HepG2 (cell line): ENCODE results near the gene LDB2. TPM values are rescaled to one million over a fixed set of nuclear protein-coding genes. Genes with fewer than 3 reads are reported as not detected.

ENCODE experiments used
- ATAC-seq: fragments of 200-7000 bp; cut with Tn5 transposase; 3 replicates; pipeline ENCODE4 v1.9.1; 2020; ENCODE audit warnings: mild to moderate bottlenecking, moderate library complexity
- BruUV-seq: library from RNA; stranded (reverse); fragments of 400-500 nt; replicated peaks from 2 replicates; lab custom pipeline; 2021; lab: Mats Ljungman, UMichigan
- CTCF ChIA-PET: fragments of 300-600 bp; formaldehyde crosslinking; extraction: SDS; loops from one replicate; lab custom pipeline; 2021; ENCODE audit warnings: low total read pairs, inconsistent platforms, low intra/inter-chr PET ratio; lab: Yijun Ruan, JAX
- POLR2A ChIA-PET: fragments of 350-600 bp; sonication (Branson Sonifier 250); formaldehyde crosslinking; loops from one replicate; lab custom pipeline; 2020; ENCODE audit warnings: antibody characterized with exemption, inconsistent platforms; lab: Yijun Ruan, JAX
- DNase-seq: peaks from one replicate; pipeline ENCODE4 v3.0.0-alpha.2; 2015; ENCODE audit warnings: low spot score
- FAIRE-seq: peaks from 3 replicates; lab custom pipeline; 2011; peaks lifted over from hg19 to GRCh38; lab: Jason Lieb, UNC
- H2AFZ ChIP-seq: one replicate; pipeline ENCODE4 v1.6.1; 2011; ENCODE audit warnings: low read length, inconsistent platforms
- H3K27ac ChIP-seq: fragments of 300-600 bp; 3 replicates; pipeline ENCODE4 v1.8.0; 2011; ENCODE audit warnings: mixed run types, mild to moderate bottlenecking, mixed read lengths, low read length, inconsistent platforms; ENCODE audit not compliant: insufficient read depth; ENCODE audit errors: extremely low read length
- H3K27me3 ChIP-seq, 2 experiments: fragments of 200-600 bp in 1 of 2; 2 replicates in 1 of 2; 3 replicates in 1 of 2; pipeline versions ENCODE4 v1.6.0 to v1.8.0; 2011; ENCODE audit warnings: low read length in 2 of 2, mild to moderate bottlenecking in 2 of 2, moderate library complexity in 2 of 2, inconsistent platforms in 1 of 2; ENCODE audit not compliant: insufficient read depth in 2 of 2, control insufficient read depth in 1 of 2
- H3K36me3 ChIP-seq, 2 experiments: fragments of 200-600 bp in 1 of 2; replicated peaks in 1 of 2; 2 replicates in 1 of 2; 3 replicates in 1 of 2; pipeline versions ENCODE4 v1.5.1 to v1.8.0; 2011; ENCODE audit warnings: low read length in 2 of 2, inconsistent platforms in 1 of 2; ENCODE audit not compliant: insufficient read depth in 2 of 2, control insufficient read depth in 1 of 2
- H3K4me1 ChIP-seq: 2 replicates; pipeline ENCODE4 v1.5.1; 2012; ENCODE audit warnings: low read length, inconsistent platforms; ENCODE audit not compliant: insufficient read depth
- H3K4me2 ChIP-seq: 2 replicates; pipeline ENCODE4 v1.6.0; 2011; ENCODE audit warnings: low read depth, low read length, inconsistent platforms
- H3K4me3 ChIP-seq, 3 experiments: fragments of 200-600 bp in 1 of 3; sonication (generic), shearing (Covaris generic) in 1 of 3; replicated peaks in 1 of 3; 2 replicates each; pipeline ENCODE4 v1.5.1; 2011 to 2016; ENCODE audit warnings: low read length in 3 of 3, inconsistent platforms in 2 of 3, low read depth in 2 of 3, mild to moderate bottlenecking in 2 of 3, control low read depth in 1 of 3, mixed read lengths in 1 of 3; ENCODE audit not compliant: insufficient read depth in 1 of 3
- H3K79me2 ChIP-seq: one replicate; pipeline ENCODE4 v1.6.1; 2011; ENCODE audit warnings: low read length, inconsistent platforms; ENCODE audit not compliant: insufficient read depth
- H3K9ac ChIP-seq: 2 replicates; pipeline ENCODE4 v1.6.0; 2011; ENCODE audit warnings: mild to moderate bottlenecking, low read depth, low read length, inconsistent platforms; ENCODE audit not compliant: insufficient read depth
- H3K9me3 ChIP-seq: 2 replicates; pipeline ENCODE4 v1.5.1; 2012; ENCODE audit warnings: mild to moderate bottlenecking, low read length
- H4K20me1 ChIP-seq: 2 replicates; pipeline ENCODE4 v1.6.0; 2011; ENCODE audit warnings: inconsistent platforms, mild to moderate bottlenecking, low read length, moderate library complexity; ENCODE audit not compliant: insufficient read depth
- FOXC1 ChIP-seq: sonication (generic); formaldehyde crosslinking; IDR thresholded peaks from 2 replicates; pipeline ENCODE4 v1.8.0; 2022; ENCODE audit warnings: mild to moderate bottlenecking, missing genetic modification reagents, borderline replicate concordance
- GATAD2A ChIP-seq: IDR thresholded peaks from 2 replicates; pipeline ENCODE4 v1.6.1; 2016
- HNRNPL ChIP-seq: fragments of 200-400 bp; formaldehyde crosslinking; IDR thresholded peaks from 2 replicates; pipeline ENCODE4 v1.6.1; 2017; ENCODE audit warnings: mild to moderate bottlenecking, low read depth, low read length
- KLF11 ChIP-seq: IDR thresholded peaks from 2 replicates; pipeline ENCODE4 v1.6.1; 2016; ENCODE audit warnings: missing compliant biosample characterization
- MAFF ChIP-seq: IDR thresholded peaks from 2 replicates; pipeline ENCODE4 v1.6.1; 2011; ENCODE audit warnings: low read depth, low read length, improper control_type of control experiment
- MED8 ChIP-seq: sonication (generic); formaldehyde crosslinking; IDR thresholded peaks from 2 replicates; pipeline ENCODE4 v1.8.1; 2023; ENCODE audit warnings: mild to moderate bottlenecking, missing genetic modification reagents; ENCODE audit not compliant: insufficient replicate concordance
- NCOA2 ChIP-seq: sonication (generic); formaldehyde crosslinking; IDR thresholded peaks from 2 replicates; pipeline ENCODE4 v1.8.0; 2022; ENCODE audit warnings: inconsistent platforms
- RXRA ChIP-seq: sonication (generic); formaldehyde crosslinking; IDR thresholded peaks from 2 replicates; pipeline ENCODE4 v1.5.1; 2020; ENCODE audit warnings: missing genetic modification reagents
- ZC3H13 ChIP-seq: sonication (generic); formaldehyde crosslinking; IDR thresholded peaks from 2 replicates; pipeline ENCODE4 v1.8.1; 2023; ENCODE audit warnings: mild to moderate bottlenecking, missing genetic modification reagents, moderate library complexity
- ZNF577 ChIP-seq: sonication (generic); formaldehyde crosslinking; IDR thresholded peaks from 2 replicates; pipeline ENCODE4 v1.4.0; 2020; ENCODE audit warnings: mild to moderate bottlenecking, low read depth, missing genetic modification reagents, borderline replicate concordance
- WGBS: methylation state at CpG from one replicate; pipeline ENCODE4 v1.1.6; 2017; ENCODE audit warnings: low lambda C conversion rate; 5-methylcytosine and 5-hydroxymethylcytosine counted together
- in situ Hi-C: cut with HindIII; loops from 2 replicates; pipeline ENCODE4 v1.10.0; 2017; ENCODE audit warnings: low pct_unique_long_range_greater_than_20kb; ENCODE audit not compliant: extremely low pct_ligation_motif_present
- intact Hi-C: fragments of 100-400 bp; cut with micrococcal nuclease; formaldehyde crosslinking; loops from one replicate; pipeline ENCODE4 v1.10.0; 2022; ENCODE audit not compliant: unreplicated experiment
- polyA plus RNA-seq, 8 experiments: library from polyadenylated mRNA; depleted of rRNA in 3 of 8; stranded (reverse) in 7 of 8; unstranded in 1 of 8; fragments of >200 nt; fragmentation: Illumina TruSeq in 4 of 8; extraction: Trizol in 4 of 8; gene quantifications; 2 replicates each; pipeline versions ENCODE4 v1.2.1 to v1.2.3, GENCODE V29; 2011 to 2016; ENCODE audit warnings: low read depth in 4 of 8, missing spikeins in 1 of 8, mixed read lengths in 1 of 8; ENCODE audit not compliant: insufficient read depth in 1 of 8
- total RNA-seq, 5 experiments: library from RNA; depleted of rRNA; stranded (reverse); fragments of >200 nt; fragmentation: Illumina TruSeq; extraction: Trizol; gene quantifications; 2 replicates each; pipeline ENCODE4 v1.2.3, GENCODE V29; 2016; ENCODE audit warnings: low read depth in 1 of 5
- TF ChIP-seq, protein P1 (sequence below): conservative IDR thresholded peaks from 2 replicates; pipeline ENCODE4 v1.6.1; 2018; ENCODE audit warnings: missing genetic modification reagents
- TF ChIP-seq, protein P2 (sequence below): sonication (generic); formaldehyde crosslinking; IDR thresholded peaks from 2 replicates; pipeline ENCODE4 v1.5.1; 2020; ENCODE audit warnings: mild to moderate bottlenecking, missing genetic modification reagents, moderate library complexity

LDB2 gene
- total and polyA plus RNA-seq, 2 of the 13 experiments (the other 11 are each of a cell fraction or from before 2014, with no cell fraction given) = not detected

DNA sequence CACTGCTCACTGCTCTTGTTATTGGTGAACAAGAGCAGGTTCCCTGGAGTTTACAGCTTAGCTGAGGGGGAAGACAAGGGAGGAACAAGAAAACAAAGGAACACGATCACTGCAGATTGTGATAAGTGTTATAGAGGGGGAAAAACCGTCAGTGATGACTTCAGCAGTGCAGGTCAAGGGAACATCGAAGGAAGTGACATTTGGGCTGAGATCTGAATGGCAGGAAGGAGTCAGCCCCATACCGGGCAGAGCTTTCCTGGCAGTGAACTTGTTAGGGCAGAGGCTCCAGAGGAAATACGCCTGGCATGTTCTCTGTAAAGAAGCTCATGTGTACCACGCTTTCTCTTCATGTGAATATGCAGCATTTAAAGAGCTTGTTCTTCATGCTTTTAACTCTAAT is 78.1 kb downstream of the LDB2 start:
- no peak overlapping the region for H3K4me3 ChIP-seq
- H3K79me2 ChIP-seq = no peaks in the 10 kb centered on the region
- H3K9ac ChIP-seq = no peak overlapping the region
- ATAC-seq = no peak
- H3K36me3 ChIP-seq = no peaks in the 10 kb centered on the region
- H3K4me1 ChIP-seq = peaks cover 36% of the 10 kb centered on the region
- DNase-seq = no peak
- ChIA-PET POLR2A (interaction anchor here (0.9 kb wide), 1 partner anchor 15 kb away, joined by 3 read pairs; no protein-coding TSS in a partner anchor), CTCF (no interaction called here)
- FAIRE-seq = no peak
- no peak overlapping the region for H2AFZ ChIP-seq
- intact Hi-C loops (no loop called here), in situ Hi-C loops (no loop called here)
- H3K4me2 ChIP-seq = no peak overlapping the region
- 65% methylated on average over 6 of the region's 6 CpGs for WGBS
- no peaks in the 10 kb centered on the region for H3K9me3 ChIP-seq
- H4K20me1 ChIP-seq = no peaks in the 10 kb centered on the region
- TF ChIP-seq ZNF577 (CRISPR knock-in tag) (no peak), FOXC1 (CRISPR knock-in tag) (no peak), RXRA (CRISPR knock-in tag) (no peak), NCOA2 (CRISPR knock-in tag) (no peak)
- TF ChIP-seq, protein P1, sequence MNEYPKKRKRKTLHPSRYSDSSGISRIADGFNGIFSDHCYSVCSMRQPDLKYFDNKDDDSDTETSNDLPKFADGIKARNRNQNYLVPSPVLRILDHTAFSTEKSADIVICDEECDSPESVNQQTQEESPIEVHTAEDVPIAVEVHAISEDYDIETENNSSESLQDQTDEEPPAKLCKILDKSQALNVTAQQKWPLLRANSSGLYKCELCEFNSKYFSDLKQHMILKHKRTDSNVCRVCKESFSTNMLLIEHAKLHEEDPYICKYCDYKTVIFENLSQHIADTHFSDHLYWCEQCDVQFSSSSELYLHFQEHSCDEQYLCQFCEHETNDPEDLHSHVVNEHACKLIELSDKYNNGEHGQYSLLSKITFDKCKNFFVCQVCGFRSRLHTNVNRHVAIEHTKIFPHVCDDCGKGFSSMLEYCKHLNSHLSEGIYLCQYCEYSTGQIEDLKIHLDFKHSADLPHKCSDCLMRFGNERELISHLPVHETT (CRISPR knock-in tag) = no peak
- H3K27ac ChIP-seq = no peak overlapping the region
- BruUV-seq = no TSS peak
- no peaks in the 10 kb centered on the region for H3K27me3 ChIP-seq

GRCh38 chr4:16819652-16820051 is 78.8 kb downstream of the LDB2 start:
- CTCF ChIA-PET = no interaction called here
- WGBS = 91% methylated on average over 3 of the region's 3 CpGs
- no peak for FAIRE-seq
- TF ChIP-seq MAFF (peak; percentile 96), GATAD2A (no peak), ZC3H13 (no peak), HNRNPL (no peak), KLF11 (CRISPR knock-in tag) (no peak), MED8 (CRISPR knock-in tag) (no peak)
- TF ChIP-seq, protein P2, sequence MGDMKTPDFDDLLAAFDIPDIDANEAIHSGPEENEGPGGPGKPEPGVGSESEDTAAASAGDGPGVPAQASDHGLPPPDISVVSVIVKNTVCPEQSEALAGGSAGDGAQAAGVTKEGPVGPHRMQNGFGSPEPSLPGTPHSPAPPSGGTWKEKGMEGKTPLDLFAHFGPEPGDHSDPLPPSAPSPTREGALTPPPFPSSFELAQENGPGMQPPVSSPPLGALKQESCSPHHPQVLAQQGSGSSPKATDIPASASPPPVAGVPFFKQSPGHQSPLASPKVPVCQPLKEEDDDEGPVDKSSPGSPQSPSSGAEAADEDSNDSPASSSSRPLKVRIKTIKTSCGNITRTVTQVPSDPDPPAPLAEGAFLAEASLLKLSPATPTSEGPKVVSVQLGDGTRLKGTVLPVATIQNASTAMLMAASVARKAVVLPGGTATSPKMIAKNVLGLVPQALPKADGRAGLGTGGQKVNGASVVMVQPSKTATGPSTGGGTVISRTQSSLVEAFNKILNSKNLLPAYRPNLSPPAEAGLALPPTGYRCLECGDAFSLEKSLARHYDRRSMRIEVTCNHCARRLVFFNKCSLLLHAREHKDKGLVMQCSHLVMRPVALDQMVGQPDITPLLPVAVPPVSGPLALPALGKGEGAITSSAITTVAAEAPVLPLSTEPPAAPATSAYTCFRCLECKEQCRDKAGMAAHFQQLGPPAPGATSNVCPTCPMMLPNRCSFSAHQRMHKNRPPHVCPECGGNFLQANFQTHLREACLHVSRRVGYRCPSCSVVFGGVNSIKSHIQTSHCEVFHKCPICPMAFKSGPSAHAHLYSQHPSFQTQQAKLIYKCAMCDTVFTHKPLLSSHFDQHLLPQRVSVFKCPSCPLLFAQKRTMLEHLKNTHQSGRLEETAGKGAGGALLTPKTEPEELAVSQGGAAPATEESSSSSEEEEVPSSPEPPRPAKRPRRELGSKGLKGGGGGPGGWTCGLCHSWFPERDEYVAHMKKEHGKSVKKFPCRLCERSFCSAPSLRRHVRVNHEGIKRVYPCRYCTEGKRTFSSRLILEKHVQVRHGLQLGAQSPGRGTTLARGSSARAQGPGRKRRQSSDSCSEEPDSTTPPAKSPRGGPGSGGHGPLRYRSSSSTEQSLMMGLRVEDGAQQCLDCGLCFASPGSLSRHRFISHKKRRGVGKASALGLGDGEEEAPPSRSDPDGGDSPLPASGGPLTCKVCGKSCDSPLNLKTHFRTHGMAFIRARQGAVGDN (CRISPR knock-in tag) = no peak

More at GRCh38 chr4:16819652-16820051, 78.8 kb downstream of the LDB2 start:
- Histone ChIP-seq H3K36me3 (no peaks in the 10 kb centered on the region), H3K79me2 (no peaks in the 10 kb centered on the region), H4K20me1 (no peaks in the 10 kb centered on the region), H3K4me2 (no peak overlapping the region), H2AFZ (no peak overlapping the region), H3K9ac (no peak overlapping the region), H3K9me3 (no peaks in the 10 kb centered on the region), H3K4me3 (no peak overlapping the region), H3K27me3 (no peaks in the 10 kb centered on the region), H3K27ac (no peak overlapping the region), H3K4me1 (peaks cover 29% of the 10 kb centered on the region)
- intact Hi-C loops (no loop called here), in situ Hi-C loops (no loop called here)
- DNase-seq = no peak
- POLR2A ChIA-PET = no interaction called here
- BruUV-seq = no TSS peak
- ATAC-seq = no peak
